RKO (cell line): ENCODE measurements around the gene CAPN12.

Experiments used
- DNase-seq: peaks from one replicate; pipeline ENCODE4 v3.0.0-alpha.2; 2016; ENCODE audit warnings: low spot score

Gene CAPN12

GRCh38 chr19:38726284-38726673 lies 18.0 kb downstream of the CAPN12 start:
- DNase-seq = no peak

- no peak for DNase-seq
Observed at GRCh38 chr19:38725469-38726283, 18.6 kb downstream of the CAPN12 start.

- DNase-seq = no peak
Observed at GRCh38 chr19:38723990-38724854, 20.1 kb downstream of the CAPN12 start.

GRCh38 chr19:38723606-38723965 lies 20.7 kb downstream of the CAPN12 start:
- no peak for DNase-seq

- no peak for DNase-seq
Observed at GRCh38 chr19:38722947-38723605, 21.2 kb downstream of the CAPN12 start.

- no peak for DNase-seq
Observed at GRCh38 chr19:38721979-38722773, 22.1 kb downstream of the CAPN12 start.

GRCh38 chr19:38721496-38721895 lies 22.8 kb downstream of the CAPN12 start:
- DNase-seq = no peak

- DNase-seq = no peak
Observed at GRCh38 chr19:38720559-38721236, 23.6 kb downstream of the CAPN12 start.

- DNase-seq = no peak
Observed at GRCh38 chr19:38719761-38720558, 24.3 kb downstream of the CAPN12 start.

GRCh38 chr19:38718747-38719543 lies 25.3 kb downstream of the CAPN12 start:
- DNase-seq = no peak

GRCh38 chr19:38717855-38718254 lies 26.4 kb downstream of the CAPN12 start:
- no peak for DNase-seq

GRCh38 chr19:38717051-38717450 lies 27.2 kb downstream of the CAPN12 start:
- no peak for DNase-seq

GRCh38 chr19:38715555-38715954 lies 28.7 kb downstream of the CAPN12 start:
- DNase-seq = no peak

- DNase-seq = no peak
Observed at GRCh38 chr19:38714354-38714778, 29.9 kb downstream of the CAPN12 start.

- no peak for DNase-seq
Observed at GRCh38 chr19:38713865-38714264, 30.4 kb downstream of the CAPN12 start.

- DNase-seq = no peak
Observed at GRCh38 chr19:38713227-38713649, 31.0 kb downstream of the CAPN12 start.

- no peak for DNase-seq
Observed at GRCh38 chr19:38712161-38712748, 32.0 kb downstream of the CAPN12 start.

GRCh38 chr19:38711726-38712153 lies 32.5 kb downstream of the CAPN12 start:
- DNase-seq = no peak
